Bone marrow (tissue), 2 donors: ENCODE data around the gene H2BK1.
A peak's percentile ranks its signal among the peaks of the same experiment; 100 is the strongest.

Experiments used
- DNase-seq, 2 donors: peaks; one replicate each; lab custom pipeline; 2025; lab: John Stamatoyannopoulos, UW

Gene H2BK1

DNA sequence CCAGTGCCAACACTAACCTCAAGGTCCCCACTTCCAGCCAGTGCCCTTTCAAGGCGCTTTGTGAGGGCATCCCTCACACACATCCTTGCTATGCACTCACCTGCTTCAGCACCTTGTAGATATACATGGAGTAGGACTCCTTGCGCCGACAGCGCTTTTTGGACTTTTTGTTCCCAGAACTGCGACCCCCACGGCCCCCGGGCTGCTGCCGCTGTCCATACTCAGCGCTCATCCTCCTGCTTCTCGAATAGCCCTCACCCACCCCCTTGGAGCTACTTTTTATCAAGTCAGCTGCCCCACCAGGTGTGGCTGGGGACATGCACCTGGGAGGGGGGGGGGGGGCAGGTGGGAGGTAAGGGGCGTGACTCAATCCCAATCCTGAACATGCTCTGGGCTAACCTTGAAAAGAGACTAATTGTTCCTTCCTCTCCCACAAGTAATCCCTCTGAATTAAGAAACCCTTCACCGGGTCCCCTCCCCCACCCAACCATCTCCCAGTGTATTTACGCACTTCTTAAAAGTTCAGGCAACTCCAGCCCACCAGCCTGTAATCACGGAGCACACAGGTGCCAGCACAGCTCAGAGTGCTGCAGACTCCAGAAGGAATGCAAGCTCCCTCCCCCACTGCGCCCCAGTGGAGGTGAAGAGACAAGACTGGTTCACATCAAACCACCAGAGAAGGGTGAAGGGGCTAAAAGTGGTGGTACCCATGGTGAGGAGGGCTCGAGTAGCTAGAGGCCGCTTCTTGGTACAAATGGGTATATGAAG lies at the start of gene H2BK1:
Gene H2BK1 (minus strand): TSS at position 402 of the 768 bp plus-strand sequence. CDS start 170 bp downstream, at position 232.
- DNase-seq = no peak

DNA sequence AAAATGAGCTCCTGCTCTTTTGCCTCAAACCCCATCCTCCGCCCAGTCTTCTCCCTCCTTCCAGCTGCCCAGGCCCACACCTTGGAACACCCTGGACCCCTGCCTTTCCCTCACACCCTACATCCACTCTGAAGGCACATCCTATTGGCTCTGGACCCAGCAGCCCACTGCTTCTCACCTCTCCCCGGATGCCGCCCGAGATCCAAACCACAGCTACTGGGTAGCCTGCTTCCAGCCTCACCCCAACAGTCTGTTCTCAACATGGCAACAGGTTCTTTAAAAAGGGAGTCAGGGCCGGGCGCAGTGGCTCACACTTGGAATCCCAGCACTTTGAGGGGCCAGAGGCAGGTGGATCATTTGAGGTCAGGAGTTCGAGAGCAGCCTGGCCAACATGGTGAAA lies 47.7 kb upstream of the H2BK1 start:
- no peak for DNase-seq

DNA sequence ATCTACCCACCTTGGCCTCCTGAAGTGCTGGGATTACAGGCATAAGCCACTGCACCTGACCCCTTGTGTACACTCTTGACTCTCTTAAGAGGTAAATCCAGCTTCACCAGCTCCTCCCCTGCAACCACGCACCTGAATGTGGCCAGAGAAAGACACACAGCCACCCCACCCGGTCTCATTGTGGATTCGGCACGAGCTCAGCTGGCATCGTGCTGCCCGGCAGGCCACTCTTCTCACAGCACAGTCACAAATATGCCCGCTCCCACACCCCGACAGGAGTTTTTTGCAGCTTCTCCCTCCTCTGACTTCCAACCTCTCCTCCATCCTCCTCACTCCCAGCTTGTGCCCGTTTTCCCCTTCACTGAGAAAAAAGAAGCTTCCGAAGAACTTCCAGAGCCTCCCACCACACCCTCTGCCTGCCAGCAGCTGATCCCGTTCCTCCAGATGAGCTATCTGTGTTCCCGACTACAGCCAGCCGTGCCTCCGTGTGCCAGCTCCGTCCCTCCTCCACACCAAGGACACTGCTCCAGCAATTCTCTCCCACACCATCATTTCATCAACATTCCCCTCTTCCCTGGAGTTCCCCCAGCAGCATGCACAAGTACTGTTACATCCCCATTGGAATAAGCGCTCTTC lies 46.2 kb upstream of the H2BK1 start:
- no peak for DNase-seq

- DNase-seq = no peak
Measured at GRCh38 chr7:151255390-151255789, 45.1 kb upstream of the H2BK1 start.

DNA sequence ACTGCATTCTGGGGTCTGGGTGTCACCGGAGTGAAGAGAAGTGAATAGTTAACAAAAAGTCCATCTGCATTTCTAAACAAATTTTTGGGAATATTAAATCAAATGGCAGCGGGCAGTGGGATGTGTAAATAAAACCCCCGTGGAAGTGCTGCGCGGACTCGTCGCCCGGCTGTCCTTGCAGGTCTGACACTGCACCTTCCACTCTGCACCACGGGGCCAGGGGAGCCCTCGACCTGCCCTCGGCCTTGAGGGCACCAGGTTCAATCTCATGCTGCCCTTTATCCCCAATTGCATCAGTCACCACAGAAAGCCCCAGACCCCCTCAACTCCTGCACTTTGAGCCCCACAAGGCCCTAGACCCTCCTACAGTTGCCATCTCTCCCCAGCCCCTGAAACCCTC lies 44.6 kb upstream of the H2BK1 start:
- DNase-seq = no peak

- DNase-seq = no peak
Measured at GRCh38 chr7:151254316-151254715, 44.0 kb upstream of the H2BK1 start.

- no peak for DNase-seq
Measured at GRCh38 chr7:151252961-151253711, 42.8 kb upstream of the H2BK1 start.

- DNase-seq = no peak
Measured at GRCh38 chr7:151252561-151252835, 42.2 kb upstream of the H2BK1 start.

- no peak for DNase-seq
Measured at GRCh38 chr7:151251689-151252560, 41.6 kb upstream of the H2BK1 start.

- DNase-seq = no peak
Measured at GRCh38 chr7:151251328-151251688, 41.0 kb upstream of the H2BK1 start.

DNA sequence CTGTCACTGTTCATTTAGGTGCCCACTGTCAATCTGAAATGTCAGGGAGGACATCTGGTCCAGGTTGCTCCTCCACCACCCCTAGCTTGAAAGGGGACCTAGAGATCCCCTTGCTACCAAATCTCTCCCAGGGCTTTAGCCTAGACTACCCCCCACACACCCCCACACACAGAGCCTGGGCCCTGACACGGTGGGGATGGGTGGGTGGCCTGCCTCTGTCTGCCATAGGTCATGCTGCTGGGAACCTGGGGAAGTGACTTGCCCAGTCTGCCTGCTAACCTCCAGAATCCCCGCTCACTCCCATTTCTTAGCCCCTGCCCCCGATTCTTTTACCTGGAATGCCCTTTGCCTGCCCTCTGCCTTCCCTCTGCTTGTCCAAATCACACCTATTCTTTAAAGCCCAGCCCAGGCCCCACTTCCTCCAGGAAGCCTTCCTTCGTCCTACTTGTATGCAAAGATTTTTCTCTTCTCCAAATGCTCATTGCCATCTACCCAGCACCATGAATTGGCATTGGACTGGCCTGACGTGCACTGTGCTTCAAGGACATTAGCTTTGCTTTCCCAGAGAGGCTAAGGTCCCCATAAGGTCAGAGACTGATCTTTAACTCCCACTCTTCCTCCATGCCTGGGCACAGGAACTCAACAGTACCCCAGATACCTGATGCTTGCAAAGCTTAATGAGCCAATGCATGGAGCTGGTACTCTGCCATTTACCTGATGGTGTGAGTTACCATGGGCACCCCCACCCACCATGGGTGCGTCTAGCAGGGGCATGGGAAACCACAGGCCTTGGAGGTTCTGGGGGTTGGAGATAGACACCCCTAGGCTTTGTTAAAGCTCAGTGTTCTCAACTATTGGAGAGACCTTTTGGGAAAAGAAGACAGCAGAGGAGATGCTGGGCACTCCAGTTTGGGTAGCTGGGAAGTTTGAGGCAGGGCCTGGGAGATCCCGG lies 40.2 kb upstream of the H2BK1 start:
- DNase-seq = no peak

DNA sequence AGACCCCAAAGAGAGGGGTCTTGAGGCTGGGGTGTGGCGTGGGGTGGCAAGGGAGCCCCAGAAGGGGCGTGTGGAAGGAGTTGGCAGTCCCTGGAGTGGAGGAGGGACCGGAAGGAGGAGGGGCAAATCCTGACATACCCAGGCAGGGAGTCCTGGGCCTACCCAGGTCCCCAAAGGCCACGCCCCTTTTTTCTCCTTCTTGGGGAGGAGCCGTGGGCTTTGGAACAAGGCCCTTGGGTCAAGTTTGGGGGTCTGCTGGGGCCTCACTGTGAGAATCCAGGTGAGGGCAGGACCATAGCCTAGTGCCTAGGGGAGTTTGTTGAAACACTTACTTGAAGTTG lies 39.4 kb upstream of the H2BK1 start:
- DNase-seq = no peak

DNA sequence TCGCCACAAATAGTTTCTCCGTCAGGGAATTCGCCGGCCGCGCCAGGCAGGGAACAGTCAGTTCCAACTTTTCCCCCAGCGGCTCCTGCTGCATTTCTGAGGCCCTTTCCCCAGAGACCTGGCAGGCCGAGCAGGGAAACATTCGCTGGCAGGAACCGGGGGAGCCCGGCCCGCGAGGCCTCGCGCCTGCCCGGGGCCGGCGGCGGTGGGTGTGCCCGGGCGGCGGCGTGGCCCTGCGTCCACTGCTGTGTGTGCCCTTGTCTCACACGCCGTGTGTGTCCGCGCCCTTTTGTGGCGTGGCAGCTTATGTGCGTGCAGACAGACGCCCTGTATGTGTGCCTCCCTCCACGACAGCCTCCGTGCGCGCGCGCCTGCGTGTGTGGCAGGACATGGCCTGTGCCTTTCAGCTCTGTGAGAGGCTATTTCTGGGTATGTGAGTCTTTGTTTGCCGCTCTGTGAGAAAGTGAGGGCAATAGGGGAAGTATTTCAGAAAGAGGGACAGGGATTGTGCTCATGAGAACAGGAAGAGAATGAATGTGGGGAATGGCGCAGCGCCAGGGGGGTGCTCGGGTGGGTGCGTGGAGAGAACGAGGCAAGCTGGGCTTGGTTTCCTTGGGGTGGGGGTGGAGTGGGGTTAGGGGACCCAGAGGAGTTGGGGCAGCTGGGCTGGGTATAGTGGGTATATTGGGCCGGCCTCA lies 38.9 kb upstream of the H2BK1 start:
- peak; percentile 33 to 34 for DNase-seq

DNA sequence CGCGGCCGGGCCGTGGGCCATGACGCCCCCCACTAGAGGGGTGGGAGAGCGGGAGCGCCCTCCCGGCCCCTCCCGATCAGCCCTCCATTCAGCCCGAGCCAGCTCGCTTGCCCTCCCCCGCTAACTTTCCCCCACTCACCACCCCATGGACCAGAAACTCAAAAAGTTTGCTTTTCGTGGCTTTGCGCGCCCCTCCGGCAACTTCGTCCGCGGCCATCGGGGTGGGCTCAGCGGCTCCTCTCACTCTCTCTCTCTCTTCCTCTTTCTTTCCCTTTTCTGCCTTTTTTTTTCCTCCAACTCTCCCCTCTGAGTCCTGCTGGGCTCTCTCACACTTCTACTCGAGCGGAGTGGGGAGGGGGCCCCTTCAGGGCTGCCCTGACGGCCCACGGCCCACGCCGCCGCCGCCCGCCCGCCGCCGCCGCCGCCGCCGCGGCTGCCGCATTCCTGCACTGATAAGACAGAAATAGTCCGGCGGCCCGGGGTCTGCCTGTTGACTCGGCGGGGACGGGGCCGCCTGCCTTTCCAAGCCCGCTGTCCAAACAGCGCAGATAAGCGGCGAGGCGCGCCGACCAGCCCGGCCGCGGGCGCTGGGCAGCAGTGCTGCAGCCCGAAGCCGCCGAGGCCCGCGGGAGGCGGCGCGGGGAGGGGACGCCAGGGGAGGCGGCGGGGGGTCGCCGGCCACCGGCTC lies 38.2 kb upstream of the H2BK1 start, which contains the start of gene SMARCD3:
Gene SMARCD3 (minus strand): TSS at position 349 of the 688 bp plus-strand sequence. CDS start 132 bp downstream, at position 217.
- DNase-seq = no peak

- no peak for DNase-seq
Measured at GRCh38 chr7:151247611-151248345, 37.5 kb upstream of the H2BK1 start.

GRCh38 chr7:151246851-151247580 lies 36.7 kb upstream of the H2BK1 start:
- DNase-seq = no peak

GRCh38 chr7:151246102-151246850 lies 36.0 kb upstream of the H2BK1 start:
- DNase-seq = no peak
